ENCODE measurements around the gene BMPR1A. TPM values are rescaled to one million over a fixed set of nuclear protein-coding genes. Genes with fewer than 3 reads are reported as not detected.
A peak's percentile ranks its signal among the peaks of the same experiment; 100 is the strongest.

The BMPR1A gene
- total and polyA plus RNA-seq, 2 experiments from 2014 or later: 16.5 to 41.7 TPM

DNA sequence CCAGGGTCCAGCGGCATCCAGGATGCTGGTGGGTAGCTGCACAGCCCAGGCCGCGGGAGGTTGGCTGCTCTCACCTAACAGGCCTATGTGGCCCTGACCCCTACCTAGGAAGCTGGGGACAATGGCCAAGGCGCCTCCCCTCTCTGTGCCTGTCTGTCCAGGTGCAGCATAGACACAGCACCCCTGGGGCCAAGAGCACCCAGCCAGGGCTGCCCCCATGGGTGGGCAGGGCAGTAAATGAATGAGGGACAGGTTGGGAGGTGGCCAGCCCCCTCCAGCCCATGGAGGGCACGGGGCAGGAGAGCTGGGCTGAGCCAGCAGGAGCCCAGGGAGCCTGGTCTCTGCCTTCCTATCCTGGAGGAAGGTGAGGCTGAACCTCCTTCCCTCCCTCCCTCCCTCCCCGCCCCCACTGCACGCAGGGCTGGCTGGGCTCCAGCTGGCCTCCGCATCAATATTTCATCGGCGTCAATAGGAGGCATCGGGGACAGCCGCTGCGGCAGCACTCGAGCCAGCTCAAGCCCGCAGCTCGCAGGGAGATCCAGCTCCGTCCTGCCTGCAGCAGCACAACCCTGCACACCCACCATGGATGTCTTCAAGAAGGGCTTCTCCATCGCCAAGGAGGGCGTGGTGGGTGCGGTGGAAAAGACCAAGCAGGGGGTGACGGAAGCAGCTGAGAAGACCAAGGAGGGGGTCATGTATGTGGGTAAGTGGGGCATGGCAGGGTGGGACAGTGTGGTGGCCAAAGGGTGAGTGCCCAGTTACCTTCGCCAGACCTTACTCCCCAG, 201.9 kb downstream of the BMPR1A start, which contains the start of gene SNCG:
Gene SNCG (plus strand): TSS at position 484 of the 785 bp plus-strand sequence. CDS start 99 bp downstream, at position 583.
- WGBS, 2 experiments (ENCODE audit: low coverage in 1 of 2, low lambda C conversion rate in 2 of 2, missing lambda C conversion rate in 2 of 2): 41 to 45% methylated on average over 21 of the region's 22 CpGs
- Histone ChIP-seq H3K9me2 (ENCODE audit: insufficient read depth) (no peaks in the 10 kb centered on the region), H3K4me3 (no peak within 1 kb of the TSS), H3K27me3 (replicated peaks; ENCODE audit: insufficient read depth) (no peaks in the 10 kb centered on the region), H3K36me3 (ENCODE audit: low read depth) (no peaks in the 10 kb centered on the region), H2AFZ (peak within 1 kb of the TSS; percentile 25; the same call in 1 of the 2 replicates), H3K9me3 (ENCODE audit: low read depth) (no peaks in the 10 kb centered on the region), H3F3A (ENCODE audit: insufficient read depth) (no peaks in the 10 kb centered on the region), H4K20me1 (ENCODE audit: insufficient read depth) (no peaks in the 10 kb centered on the region), H3K9ac (peak within 1 kb of the TSS; percentile 15; the same call in 1 of the 2 replicates), H3K4me1 (ENCODE audit: insufficient read depth) (peaks cover 22% of the 10 kb centered on the region), H3K4me2 (ENCODE audit: unreplicated experiment) (peak within 1 kb of the TSS; percentile 42), H3K27ac (no peak within 1 kb of the TSS), H3K79me2 (ENCODE audit: insufficient read depth) (no peaks in the 10 kb centered on the region)
- DNase-seq: peak; percentile 40
- TF ChIP-seq EZH2 (IDR thresholded peaks at IDR 0.05; ENCODE audit: insufficient read depth, poor library complexity, severe bottlenecking) (no peak), EZH2phosphoT487 (IDR thresholded peaks at IDR 0.05; ENCODE audit: insufficient read depth, low read depth) (no peak)
- in situ Hi-C loops (cut with MboI): no loop called here

- no peaks in the 10 kb centered on the region for H4K20me1 ChIP-seq (ENCODE audit: insufficient read depth)
- H3K27me3 ChIP-seq (replicated peaks; ENCODE audit: insufficient read depth): no peaks in the 10 kb centered on the region
- in situ Hi-C loops (cut with MboI): no loop called here
- peak overlapping the region; percentile 15; the same call in 1 of the 2 replicates for H3K9ac ChIP-seq
- peak overlapping the region; percentile 25; the same call in 1 of the 2 replicates for H2AFZ ChIP-seq
- H3K9me3 ChIP-seq (ENCODE audit: low read depth): no peaks in the 10 kb centered on the region
- TF ChIP-seq EZH2phosphoT487 (IDR thresholded peaks at IDR 0.05; ENCODE audit: insufficient read depth, low read depth) (no peak), EZH2 (IDR thresholded peaks at IDR 0.05; ENCODE audit: insufficient read depth, poor library complexity, severe bottlenecking) (no peak)
- 66 to 73% methylated on average over 14 to 15 of the region's 16 CpGs for WGBS, 2 experiments (ENCODE audit: low coverage in 1 of 2, low lambda C conversion rate in 2 of 2, missing lambda C conversion rate in 2 of 2)
- no peaks in the 10 kb centered on the region for H3K79me2 ChIP-seq (ENCODE audit: insufficient read depth)
- H3K27ac ChIP-seq: no peak overlapping the region
- peak overlapping the region; percentile 42 for H3K4me2 ChIP-seq (ENCODE audit: unreplicated experiment)
- DNase-seq: peak; percentile 49
- no peak overlapping the region for H3K4me3 ChIP-seq
- H3F3A ChIP-seq (ENCODE audit: insufficient read depth): no peaks in the 10 kb centered on the region
- peaks cover 17% of the 10 kb centered on the region for H3K4me1 ChIP-seq (ENCODE audit: insufficient read depth)
- no peaks in the 10 kb centered on the region for H3K9me2 ChIP-seq (ENCODE audit: insufficient read depth)
- H3K36me3 ChIP-seq (ENCODE audit: low read depth): no peaks in the 10 kb centered on the region
Observed at GRCh38 chr10:86958901-86959736, 202.7 kb downstream of the BMPR1A start.

DNA sequence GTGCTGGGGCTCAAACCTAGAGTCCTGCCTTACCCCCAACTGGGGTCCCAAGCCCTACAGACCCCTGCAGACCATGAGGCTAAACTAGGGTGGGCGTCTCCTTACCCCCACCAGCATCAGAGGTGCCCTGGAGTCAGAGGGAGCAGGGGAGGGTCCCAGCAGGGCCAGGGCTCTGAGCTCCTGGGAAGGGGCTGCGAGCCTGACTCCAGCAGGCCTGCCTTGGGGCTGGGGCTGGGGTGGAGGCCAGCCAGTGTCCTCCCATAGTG, 203.3 kb downstream of the BMPR1A start:
- peak overlapping the region; percentile 15; the same call in 1 of the 2 replicates for H3K9ac ChIP-seq
- in situ Hi-C loops (cut with MboI): no loop called here
- peaks cover 13% of the 10 kb centered on the region for H3K4me1 ChIP-seq (ENCODE audit: insufficient read depth)

GRCh38 chr10:86960003-86960862, 203.8 kb downstream of the BMPR1A start:
- no peaks in the 10 kb centered on the region for H3K27me3 ChIP-seq (replicated peaks; ENCODE audit: insufficient read depth)
- H3K4me1 ChIP-seq (ENCODE audit: insufficient read depth): peaks cover 13% of the 10 kb centered on the region
- DNase-seq: peak; percentile 84
- H3K9me2 ChIP-seq (ENCODE audit: insufficient read depth): no peaks in the 10 kb centered on the region
- in situ Hi-C loops (cut with MboI): no loop called here
- no peak overlapping the region for H3K4me2 ChIP-seq (ENCODE audit: unreplicated experiment)
- H3K27ac ChIP-seq: no peak overlapping the region
- H3K4me3 ChIP-seq: no peak overlapping the region
- H4K20me1 ChIP-seq (ENCODE audit: insufficient read depth): no peaks in the 10 kb centered on the region
- no peaks in the 10 kb centered on the region for H3K9me3 ChIP-seq (ENCODE audit: low read depth)
- no peak overlapping the region for H2AFZ ChIP-seq
- H3K79me2 ChIP-seq (ENCODE audit: insufficient read depth): no peaks in the 10 kb centered on the region
- WGBS, 2 experiments (ENCODE audit: low coverage in 1 of 2, low lambda C conversion rate in 2 of 2, missing lambda C conversion rate in 2 of 2): 72 to 76% methylated on average over 35 to 37 of the region's 37 CpGs
- no peak for TF ChIP-seq EZH2phosphoT487 (IDR thresholded peaks at IDR 0.05; ENCODE audit: insufficient read depth, low read depth)
- no peak for TF ChIP-seq EZH2 (IDR thresholded peaks at IDR 0.05; ENCODE audit: insufficient read depth, poor library complexity, severe bottlenecking)
- no peaks in the 10 kb centered on the region for H3F3A ChIP-seq (ENCODE audit: insufficient read depth)
- no peak overlapping the region for H3K9ac ChIP-seq
- no peaks in the 10 kb centered on the region for H3K36me3 ChIP-seq (ENCODE audit: low read depth)

More for the DNA sequence above, 203.3 kb downstream of the BMPR1A start:
- Histone ChIP-seq H3K4me2 (ENCODE audit: unreplicated experiment) (no peak overlapping the region), H3K9me3 (ENCODE audit: low read depth) (no peaks in the 10 kb centered on the region), H3F3A (ENCODE audit: insufficient read depth) (no peaks in the 10 kb centered on the region), H3K79me2 (ENCODE audit: insufficient read depth) (no peaks in the 10 kb centered on the region), H3K4me3 (no peak overlapping the region), H3K9me2 (ENCODE audit: insufficient read depth) (no peaks in the 10 kb centered on the region), H2AFZ (no peak overlapping the region), H3K27me3 (replicated peaks; ENCODE audit: insufficient read depth) (no peaks in the 10 kb centered on the region), H3K36me3 (ENCODE audit: low read depth) (no peaks in the 10 kb centered on the region), H3K27ac (no peak overlapping the region), H4K20me1 (ENCODE audit: insufficient read depth) (no peaks in the 10 kb centered on the region)
- no peak for DNase-seq
- 82 to 88% methylated on average over 2 of the region's 2 CpGs for WGBS, 2 experiments (ENCODE audit: low coverage in 1 of 2, low lambda C conversion rate in 2 of 2, missing lambda C conversion rate in 2 of 2)
- TF ChIP-seq EZH2phosphoT487 (IDR thresholded peaks at IDR 0.05; ENCODE audit: insufficient read depth, low read depth) (no peak), EZH2 (IDR thresholded peaks at IDR 0.05; ENCODE audit: insufficient read depth, poor library complexity, severe bottlenecking) (no peak)

All from GM23248 (cell line).